ENCODE measurements around the gene MRPS34. TPM values are rescaled to one million over a fixed set of nuclear protein-coding genes. Genes with fewer than 3 reads are reported as not detected.

The MRPS34 gene
- total RNA-seq, 2 experiments from 2014 or later = 94.9 to 98.3 TPM

DNA sequence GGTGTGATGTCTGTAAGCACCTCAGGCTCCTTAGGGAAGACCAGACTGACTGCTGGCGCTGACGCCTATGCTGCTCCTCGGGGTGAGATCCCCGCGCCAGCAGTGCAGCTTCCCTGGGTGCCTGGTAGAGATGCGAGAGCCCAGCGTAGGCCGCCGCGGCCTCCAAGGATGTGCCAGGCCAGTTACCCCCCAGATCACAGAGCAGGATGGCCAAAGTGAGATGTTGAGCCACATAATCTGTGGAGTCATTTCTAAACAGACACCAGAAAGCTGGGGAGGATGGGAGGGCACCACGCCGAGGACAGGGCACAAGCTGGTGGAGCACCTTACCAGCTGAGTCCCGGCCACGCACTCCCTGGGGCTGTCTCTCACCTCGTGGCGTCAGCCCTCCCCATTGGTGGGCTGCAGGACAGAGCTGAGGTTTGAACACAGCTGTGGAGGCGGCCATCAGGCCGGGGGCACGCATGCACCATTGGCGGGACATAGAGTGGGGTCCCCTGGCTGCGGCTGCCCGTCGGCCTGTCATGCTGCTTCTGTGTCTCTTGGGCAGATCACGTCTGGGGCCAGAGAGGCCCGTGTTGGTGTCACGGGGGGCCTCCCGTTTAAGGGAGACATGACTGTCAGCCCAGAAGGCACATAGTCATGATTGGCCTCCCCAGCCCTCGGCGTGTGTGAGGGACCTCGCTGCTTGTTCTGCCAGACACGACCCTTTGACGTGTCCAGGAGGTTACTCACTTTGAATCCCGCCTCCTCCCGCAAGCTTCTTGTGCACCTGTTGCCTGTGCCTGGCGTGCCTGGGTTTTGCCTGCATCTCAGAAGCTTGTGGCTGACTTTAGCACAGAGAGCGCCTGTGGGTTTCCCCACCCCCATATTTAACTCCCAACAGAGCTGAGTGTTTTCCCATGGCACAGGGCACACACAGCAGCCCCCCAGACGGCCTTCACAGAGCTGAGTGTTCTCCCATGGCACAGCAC is 45.0 kb downstream of the MRPS34 start:
- peaks cover 25% of the 10 kb centered on the region for H3K36me3 Mint-ChIP-seq (ENCODE audit: low read depth)
- peaks cover 10% of the 10 kb centered on the region for H3K4me1 Mint-ChIP-seq
- no peak overlapping the region for H3K4me3 Mint-ChIP-seq
- H3K27me3 Mint-ChIP-seq = no peaks in the 10 kb centered on the region
- no peak for DNase-seq
- H3K9me3 Mint-ChIP-seq = no peaks in the 10 kb centered on the region
- ChIA-PET POLR2A (interaction anchor here (1.3 kb wide), 1 partner anchor 14 kb away, joined by 4 read pairs; no protein-coding TSS in a partner anchor), CTCF (no interaction called here)
- no peak overlapping the region for H3K27ac Mint-ChIP-seq

DNA sequence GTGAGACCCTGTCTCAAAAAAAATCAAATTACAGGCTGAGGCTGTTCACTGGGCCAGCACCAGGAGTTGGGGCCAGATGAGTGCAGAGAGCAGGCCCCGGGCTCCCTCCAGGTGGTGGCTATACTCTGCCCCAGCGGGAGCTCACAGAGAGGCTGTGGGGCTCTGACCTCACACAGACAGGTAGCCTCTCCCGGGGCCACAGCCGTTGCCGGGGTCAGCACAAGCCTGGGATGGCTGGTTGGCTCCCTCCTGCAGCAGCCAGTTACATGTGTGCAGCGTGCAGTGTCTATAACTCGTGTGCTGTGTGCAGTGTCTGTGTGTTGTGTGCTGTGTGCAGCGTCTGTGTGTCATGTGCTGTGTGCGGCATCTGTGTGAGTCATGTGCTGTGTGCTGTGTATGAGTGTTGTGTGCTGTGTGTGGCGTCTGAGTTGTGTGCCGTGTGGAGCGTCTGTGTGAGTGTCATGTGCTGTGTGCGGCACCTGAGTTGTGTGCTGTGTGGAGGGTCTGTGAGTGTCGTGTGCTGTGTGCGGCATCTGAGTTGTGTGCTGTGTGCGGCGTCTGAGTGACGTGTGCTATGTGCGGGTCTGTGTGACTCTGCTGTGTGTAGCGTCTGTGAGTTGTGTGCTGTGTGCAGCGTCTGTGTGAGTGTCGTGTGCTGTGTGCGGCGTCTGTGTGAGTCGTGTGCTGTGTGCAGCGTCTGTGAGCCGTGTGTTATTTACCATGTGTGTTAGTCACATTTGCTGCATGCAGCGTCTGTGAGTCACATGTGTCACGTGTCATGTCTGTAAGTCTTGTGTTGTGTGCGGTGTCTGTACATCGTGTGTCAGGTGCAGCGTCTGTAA is 46.1 kb downstream of the MRPS34 start:
- no peaks in the 10 kb centered on the region for H3K9me3 Mint-ChIP-seq
- H3K36me3 Mint-ChIP-seq (ENCODE audit: low read depth) = peaks cover 20% of the 10 kb centered on the region
- CTCF ChIA-PET = interaction anchor here (1.6 to 1.9 kb wide), 2 partner anchors 21 to 24 kb away, joined by 3 to 8 read pairs; partner anchors contain the start of gene MAPK8IP3
- H3K4me3 Mint-ChIP-seq = no peak overlapping the region
- DNase-seq = no peak
- no peaks in the 10 kb centered on the region for H3K27me3 Mint-ChIP-seq
- POLR2A ChIA-PET = no interaction called here
- H3K4me1 Mint-ChIP-seq = peaks cover 20% of the 10 kb centered on the region
- no peak overlapping the region for H3K27ac Mint-ChIP-seq

DNA sequence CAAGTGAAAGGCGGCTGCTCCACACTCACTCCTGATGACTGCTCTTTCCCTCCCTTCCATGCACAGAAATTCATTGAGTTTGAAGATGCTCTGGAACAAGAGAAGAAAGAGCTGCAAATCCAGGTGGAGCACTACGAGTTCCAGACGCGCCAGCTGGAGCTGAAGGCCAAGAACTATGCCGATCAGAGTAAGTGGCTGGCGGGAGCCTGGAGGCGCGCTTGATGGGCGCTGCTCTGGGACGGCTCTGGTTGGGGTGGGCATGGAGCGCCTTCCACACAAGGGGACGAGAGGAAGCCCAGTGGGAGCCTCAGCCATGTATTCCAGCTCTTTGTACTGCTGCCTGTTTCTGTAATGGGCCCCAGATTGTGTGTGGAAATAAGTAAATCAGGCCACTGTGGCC is 48.4 kb downstream of the MRPS34 start:
- Mint-ChIP-seq H3K27me3 (no peaks in the 10 kb centered on the region), H3K4me3 (no peak overlapping the region), H3K27ac (no peak overlapping the region), H3K4me1 (peaks cover 33% of the 10 kb centered on the region), H3K36me3 (ENCODE audit: low read depth) (peaks cover 18% of the 10 kb centered on the region), H3K9me3 (no peaks in the 10 kb centered on the region)
- no peak for DNase-seq
- POLR2A ChIA-PET = no interaction called here
- CTCF ChIA-PET = interaction anchor here (1.2 kb wide), 1 partner anchor 24 kb away, joined by 3 read pairs; no protein-coding TSS in a partner anchor

DNA sequence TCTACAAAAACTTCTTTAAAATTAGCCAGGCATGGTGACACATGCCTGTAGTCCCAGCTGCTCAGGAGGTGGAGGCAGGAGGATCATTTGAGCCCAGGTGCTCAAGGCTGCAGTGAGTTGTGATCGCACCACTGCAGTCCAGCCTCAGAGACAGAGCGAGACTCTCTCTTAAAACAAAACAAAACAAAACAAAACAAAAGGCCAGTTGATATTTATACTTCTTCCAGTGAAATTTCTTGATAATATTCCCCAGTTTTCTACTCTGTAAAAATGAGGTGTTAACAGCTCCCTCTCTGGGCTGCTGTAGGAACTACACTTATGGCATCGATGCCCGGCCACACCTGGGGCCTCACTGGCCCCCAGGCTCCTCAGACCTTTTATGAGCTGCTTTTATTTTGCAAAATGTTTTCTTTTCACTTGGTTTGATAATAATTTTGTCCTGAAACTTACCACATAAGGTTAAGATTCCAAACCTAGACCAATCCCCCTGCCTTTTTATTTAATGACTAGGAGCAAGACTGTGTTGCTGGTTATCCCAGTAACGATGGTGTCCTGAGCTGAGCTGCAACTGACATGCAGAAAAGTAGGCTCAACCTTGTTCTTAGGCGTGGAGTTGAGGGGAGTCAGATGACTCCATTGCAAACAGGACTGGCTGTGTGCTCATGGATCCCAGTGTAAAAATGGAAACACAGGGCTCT is 49.3 kb downstream of the MRPS34 start:
- DNase-seq = peak; percentile 48
- CTCF ChIA-PET = interaction anchor here (0.7 to 1.2 kb wide), 6 partner anchors 10 to 113 kb away, joined by 3 to 8 read pairs (median 3); no protein-coding TSS in a partner anchor
- H3K9me3 Mint-ChIP-seq = no peaks in the 10 kb centered on the region
- POLR2A ChIA-PET = interaction anchor here (0.9 kb wide), 1 partner anchor 59 kb away, joined by 3 read pairs; the partner anchor contains the start of genes NUBP2 and SPSB3
- peaks cover 14% of the 10 kb centered on the region for H3K36me3 Mint-ChIP-seq (ENCODE audit: low read depth)
- peaks cover 37% of the 10 kb centered on the region for H3K4me1 Mint-ChIP-seq
- no peaks in the 10 kb centered on the region for H3K27me3 Mint-ChIP-seq
- peak overlapping the region; percentile 49 for H3K27ac Mint-ChIP-seq
- H3K4me3 Mint-ChIP-seq = no peak overlapping the region

Other genes starting within 250 kb of the MRPS34 start
- 10 to 100 TPM; 42.9 to 43.5 TPM for gene TMEM204, start 239.5 kb downstream of the MRPS34 start, total RNA-seq
- 1 to 10 TPM; 7.7 to 9.1 TPM for gene IFT140, start 161.1 kb downstream of the MRPS34 start, total RNA-seq
- 10 to 100 TPM; 24.2 to 24.5 TPM for gene CRAMP1, start 160.8 kb downstream of the MRPS34 start, total RNA-seq
- gene JPT2, start 94.9 kb downstream of the MRPS34 start, total RNA-seq = 10 to 100 TPM; 44.9 to 48.9 TPM
- gene MAPK8IP3, start 66.9 kb downstream of the MRPS34 start, total RNA-seq = 10 to 100 TPM; 93.4 to 96.8 TPM
- gene NME3, start 1.6 kb downstream of the MRPS34 start, total RNA-seq = 10 to 100 TPM; 48.0 to 52.0 TPM
- 10 to 100 TPM; 23.5 to 24.7 TPM for gene EME2, start 324 bp downstream of the MRPS34 start, total RNA-seq
- gene SPSB3, start 9.4 kb upstream of the MRPS34 start, total RNA-seq = 10 to 100 TPM; 46.4 to 47.7 TPM
- gene NUBP2, start 9.8 kb upstream of the MRPS34 start, total RNA-seq = 10 to 100 TPM; 40.8 to 43.5 TPM
- under 1 TPM in 1 of 2 experiments, not detected in 1; 0.23 TPM for gene IGFALS, start 20.6 kb upstream of the MRPS34 start, total RNA-seq
- gene HAGH, start 53.7 kb upstream of the MRPS34 start, total RNA-seq = 10 to 100 TPM; 51.3 to 51.8 TPM
- gene FAHD1, start 54.1 kb upstream of the MRPS34 start, total RNA-seq = 1 to 10 TPM; 7.7 to 7.9 TPM
- under 1 TPM in 1 of 2 experiments, not detected in 1; 0.18 TPM for gene MEIOB, start 99.0 kb upstream of the MRPS34 start, total RNA-seq
- not detected for gene HS3ST6, start 145.3 kb upstream of the MRPS34 start, total RNA-seq
- gene MSRB1, start 170.1 kb upstream of the MRPS34 start, total RNA-seq = 10 to 100 TPM; 17.9 TPM
- gene RPL3L, start 181.6 kb upstream of the MRPS34 start, total RNA-seq = not detected
- 100 to 1,000 TPM; 131 to 138 TPM for gene NDUFB10, start 186.4 kb upstream of the MRPS34 start, total RNA-seq
- gene RPS2, start 191.7 kb upstream of the MRPS34 start, total RNA-seq = 1,000 to 10,000 TPM; 2,364 to 2,405 TPM
- gene RNF151, start 193.7 kb upstream of the MRPS34 start, total RNA-seq = not detected
- 10 to 100 TPM; 27.7 to 28.7 TPM for gene TBL3, start 198.9 kb upstream of the MRPS34 start, total RNA-seq
- gene NOXO1, start 208.3 kb upstream of the MRPS34 start, total RNA-seq = under 1 TPM in 1 of 2 experiments, not detected in 1; 0.23 TPM
- 10 to 100 TPM; 29.1 to 32.0 TPM for gene GFER, start 211.1 kb upstream of the MRPS34 start, total RNA-seq
- 10 to 100 TPM; 12.3 to 12.6 TPM for gene SYNGR3, start 216.8 kb upstream of the MRPS34 start, total RNA-seq
- gene ZNF598, start 236.7 kb upstream of the MRPS34 start, total RNA-seq = 10 to 100 TPM; 52.1 to 53.6 TPM
- gene NPW, start 246.7 kb upstream of the MRPS34 start, total RNA-seq = under 1 TPM; 0.48 to 0.65 TPM

All from activated CD4-positive, alpha-beta memory T cell treated with anti-CD3 and anti-CD28 coated beads, Interleukin-2, amount 10 ng/mL, durations not matched to agents 7 days and 5 days (primary cell).